GM23338 (cell line): ENCODE measurements around the gene HSBP1. TPM values are rescaled to one million over a fixed set of nuclear protein-coding genes. Genes with fewer than 3 reads are reported as not detected.

Experiments used
- ATAC-seq: fragments of 200-7000 bp; cut with Tn5 transposase; 3 replicates; pipeline ENCODE4 v1.9.1; 2020
- DNase-seq: peaks from one replicate; pipeline ENCODE4 v3.0.0-alpha.2; 2015; ENCODE audit warnings: low spot score
- H2AFZ ChIP-seq: fragments of 200-600 bp; sonication (generic); 2 replicates; pipeline ENCODE4 v1.8.0; 2016; ENCODE audit warnings: antibody characterized with exemption, mild to moderate bottlenecking, moderate library complexity
- H3F3A ChIP-seq: fragments of 200-600 bp; sonication (generic); replicated peaks from 2 replicates; pipeline ENCODE4 v1.8.0; 2017; ENCODE audit warnings: antibody characterized with exemption, mixed run types, low read depth
- H3K27ac ChIP-seq: fragments of 200-600 bp; sonication (generic); 2 replicates; pipeline ENCODE4 v1.6.1; 2016; ENCODE audit warnings: low read depth
- H3K27me3 ChIP-seq: fragments of 200-600 bp; sonication (generic); 2 replicates; pipeline ENCODE4 v1.8.0; 2016; ENCODE audit warnings: mild to moderate bottlenecking, mixed run types, moderate library complexity; ENCODE audit not compliant: insufficient read depth
- H3K36me3 ChIP-seq: fragments of 200-600 bp; sonication (generic); 2 replicates; pipeline ENCODE4 v1.8.0; 2016; ENCODE audit warnings: mild to moderate bottlenecking; ENCODE audit not compliant: insufficient read depth
- H3K4me1 ChIP-seq: fragments of 200-600 bp; sonication (generic); 2 replicates; pipeline ENCODE4 v1.8.0; 2016; ENCODE audit warnings: mild to moderate bottlenecking, moderate library complexity; ENCODE audit not compliant: insufficient read depth
- H3K4me2 ChIP-seq: fragments of 200-600 bp; sonication (generic); 2 replicates; pipeline ENCODE4 v1.7.1; 2017; ENCODE audit warnings: mixed run types
- H3K4me3 ChIP-seq: fragments of 200-600 bp; sonication (generic); 2 replicates; pipeline ENCODE4 v1.6.1; 2016; ENCODE audit warnings: mixed run types
- H3K79me2 ChIP-seq: fragments of 200-600 bp; sonication (generic); replicated peaks from 2 replicates; pipeline ENCODE4 v1.8.0; 2017; ENCODE audit warnings: mild to moderate bottlenecking; ENCODE audit not compliant: insufficient read depth
- H3K9me2 ChIP-seq: fragments of 200-600 bp; sonication (generic); 2 replicates; pipeline ENCODE4 v1.8.0; 2017; ENCODE audit not compliant: insufficient read depth
- H4K20me1 ChIP-seq: fragments of 200-600 bp; sonication (generic); replicated peaks from 2 replicates; pipeline ENCODE4 v1.8.0; 2017; ENCODE audit warnings: mild to moderate bottlenecking; ENCODE audit not compliant: insufficient read depth
- H3K27ac Mint-ChIP-seq: 2 replicates; pipeline ENCODE4 v1.8.0; 2020; ENCODE audit warnings: inconsistent platforms, mild to moderate bottlenecking, moderate library complexity, mixed read lengths
- H3K27me3 Mint-ChIP-seq: 3 replicates; pipeline ENCODE4 v1.8.0; 2022; ENCODE audit warnings: low read depth, mild to moderate bottlenecking, moderate library complexity, mixed read lengths, inconsistent platforms; ENCODE audit not compliant: insufficient read depth, poor library complexity
- H3K36me3 Mint-ChIP-seq: 3 replicates; pipeline ENCODE4 v1.8.0; 2021; ENCODE audit warnings: low read depth, mild to moderate bottlenecking, inconsistent platforms, moderate library complexity, mixed read lengths
- H3K4me1 Mint-ChIP-seq: 3 replicates; pipeline ENCODE4 v1.8.0; 2020; ENCODE audit warnings: mild to moderate bottlenecking, inconsistent platforms, mixed read lengths
- H3K4me3 Mint-ChIP-seq: 3 replicates; pipeline ENCODE4 v1.8.0; 2021; ENCODE audit warnings: moderate library complexity, mild to moderate bottlenecking, inconsistent platforms, mixed read lengths
- H3K9me3 Mint-ChIP-seq: 3 replicates; pipeline ENCODE4 v1.8.0; 2020; ENCODE audit warnings: moderate library complexity, mild to moderate bottlenecking, inconsistent platforms, mixed read lengths
- CTCF ChIP-seq, 2 experiments: fragments of 200-600 bp in 1 of 2; sonication (generic) in 1 of 2; conservative IDR thresholded peaks; 2 replicates each; pipeline versions ENCODE4 v1.5.1 to v1.6.1; 2016 to 2017; ENCODE audit warnings: antibody characterized with exemption in 2 of 2, low read depth in 2 of 2, mild to moderate bottlenecking in 2 of 2, moderate library complexity in 1 of 2
- EZH2phosphoT487 ChIP-seq: fragments of 200-600 bp; sonication (generic); IDR thresholded peaks from one replicate; pipeline ENCODE4 v1.8.1; 2018; ENCODE audit warnings: antibody characterized with exemption; ENCODE audit not compliant: unreplicated experiment
- REST ChIP-seq: IDR thresholded peaks from one replicate; pipeline ENCODE4 v1.6.1; 2018; ENCODE audit warnings: antibody characterized with exemption; ENCODE audit not compliant: unreplicated experiment
- STAT1 ChIP-seq: IDR thresholded peaks from one replicate; pipeline ENCODE4 v1.6.1; 2016; ENCODE audit warnings: antibody characterized with exemption; ENCODE audit not compliant: unreplicated experiment
- ZNF114 ChIP-seq: fragments of 250-450 bp; sonication (Bioruptor Pico); IDR thresholded peaks from 2 replicates; pipeline ENCODE4 v1.5.0; 2020; ENCODE audit warnings: mild to moderate bottlenecking, moderate library complexity
- ZNF331 ChIP-seq: fragments of 250-450 bp; sonication (Bioruptor Pico); IDR thresholded peaks from 2 replicates; pipeline ENCODE4 v1.5.0; 2020; ENCODE audit warnings: low read depth, mild to moderate bottlenecking, moderate library complexity
- ZNF462 ChIP-seq: fragments of 250-450 bp; sonication (Bioruptor Pico); IDR thresholded peaks from 2 replicates; pipeline ENCODE4 v1.5.0; 2020; ENCODE audit warnings: mild to moderate bottlenecking, moderate library complexity
- polyA plus RNA-seq: library from polyadenylated mRNA; unstranded; fragments of >200 nt; fragmentation: Nextera tagmentation; extraction: Ambion mirVana; gene quantifications from 2 replicates; pipeline ENCODE4 v1.2.1, GENCODE V29; 2016
- total RNA-seq: library from RNA; depleted of rRNA; stranded (reverse); fragments of >200 nt; shearing (Covaris generic); gene quantifications from 2 replicates; pipeline ENCODE4 v1.2.3, GENCODE V29; 2014

The HSBP1 gene
- total and polyA plus RNA-seq, 2 experiments from 2014 or later = 71.0 to 817 TPM

GRCh38 chr16:83862661-83863060, 54.9 kb downstream of the HSBP1 start:
- H3K4me1 Mint-ChIP-seq = peaks cover 12% of the 10 kb centered on the region
- Histone ChIP-seq H3K36me3 (no peaks in the 10 kb centered on the region), H3K9me2 (peaks cover 6% of the 10 kb centered on the region; the same call in 1 of the 2 replicates), H2AFZ (no peak overlapping the region), H3F3A (no peaks in the 10 kb centered on the region), H3K4me2 (no peak overlapping the region), H3K4me3 (no peak overlapping the region), H4K20me1 (no peaks in the 10 kb centered on the region), H3K79me2 (no peaks in the 10 kb centered on the region), H3K27ac (no peak overlapping the region), H3K4me1 (peaks cover 9% of the 10 kb centered on the region; the same call in 1 of the 2 replicates), H3K27me3 (no peaks in the 10 kb centered on the region)
- no peak overlapping the region for H3K27ac Mint-ChIP-seq
- DNase-seq (no peak), ATAC-seq (no peak)
- TF ChIP-seq REST (no peak), EZH2phosphoT487 (no peak), STAT1 (no peak), ZNF462 (no peak), CTCF (conservative IDR thresholded peaks at IDR 0.05; ENCODE audit: low read depth in 2 of 2) (no peak), ZNF331 (CRISPR knock-in tag) (no peak), ZNF114 (CRISPR knock-in tag) (no peak)
- H3K36me3 Mint-ChIP-seq = no peaks in the 10 kb centered on the region; the same call in 2 of the 3 replicates
- H3K9me3 Mint-ChIP-seq = peaks cover 3% of the 10 kb centered on the region; the same call in 1 of the 3 replicates
- no peak overlapping the region for H3K4me3 Mint-ChIP-seq
- peaks cover 3% of the 10 kb centered on the region for H3K27me3 Mint-ChIP-seq
